ENCODE measurements around the gene POLR1E.

The POLR1E gene

DNA sequence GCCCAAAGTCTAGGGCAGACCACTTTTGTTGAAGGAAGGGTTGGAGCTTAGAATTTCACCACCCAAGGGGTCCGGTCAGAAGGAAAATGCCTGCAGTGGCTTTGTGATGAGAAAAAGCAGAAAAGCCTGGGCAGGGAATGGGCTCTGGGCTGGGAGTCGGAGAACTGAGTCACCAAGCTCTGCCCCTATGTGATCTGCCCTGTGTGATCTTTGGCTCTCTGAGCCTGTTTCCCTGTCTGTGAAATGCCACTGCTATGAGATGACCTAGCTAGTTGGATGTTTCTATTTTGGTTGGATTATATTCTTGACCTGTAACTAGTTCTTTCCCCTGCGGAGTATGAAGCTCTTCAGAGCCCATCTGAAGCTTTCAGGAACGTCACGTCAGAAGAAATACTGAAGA is 9.8 kb downstream of the POLR1E start:
- Histone ChIP-seq H2AFZ (ENCODE audit: low read length) (no peak overlapping the region), H3K79me2 (ENCODE audit: low read length) (peaks cover 9% of the 10 kb centered on the region), H3K27me3 (replicated peaks; ENCODE audit: insufficient read depth, low read length) (no peaks in the 10 kb centered on the region), H3F3A (ENCODE audit: insufficient read depth, low read length) (no peaks in the 10 kb centered on the region), H3K27ac (ENCODE audit: low read length) (no peak overlapping the region), H3K9ac (ENCODE audit: low read length) (no peak overlapping the region), H3K9me3 (replicated peaks; ENCODE audit: insufficient read depth, low read length) (no peaks in the 10 kb centered on the region), H3K36me3 (replicated peaks; ENCODE audit: insufficient read depth, low read length) (peaks cover 15% of the 10 kb centered on the region; the same call in 1 of the 2 replicates), H3K9me2 (replicated peaks; ENCODE audit: insufficient read depth, low read length) (no peaks in the 10 kb centered on the region), H4K20me1 (ENCODE audit: insufficient read depth, low read length) (no peaks in the 10 kb centered on the region), H3K4me3 (ENCODE audit: low read length) (no peak overlapping the region), H3K4me2 (ENCODE audit: low read depth, low read length) (no peak overlapping the region), H3K4me1 (ENCODE audit: low read length) (no peaks in the 10 kb centered on the region)
- TF ChIP-seq EZH2 (optimal IDR thresholded peaks at IDR 0.05; ENCODE audit: low read depth, low read length) (no peak), EZH2phosphoT487 (IDR thresholded peaks at IDR 0.05; ENCODE audit: low read length) (no peak)
- TF ChIP-seq, protein P1, sequence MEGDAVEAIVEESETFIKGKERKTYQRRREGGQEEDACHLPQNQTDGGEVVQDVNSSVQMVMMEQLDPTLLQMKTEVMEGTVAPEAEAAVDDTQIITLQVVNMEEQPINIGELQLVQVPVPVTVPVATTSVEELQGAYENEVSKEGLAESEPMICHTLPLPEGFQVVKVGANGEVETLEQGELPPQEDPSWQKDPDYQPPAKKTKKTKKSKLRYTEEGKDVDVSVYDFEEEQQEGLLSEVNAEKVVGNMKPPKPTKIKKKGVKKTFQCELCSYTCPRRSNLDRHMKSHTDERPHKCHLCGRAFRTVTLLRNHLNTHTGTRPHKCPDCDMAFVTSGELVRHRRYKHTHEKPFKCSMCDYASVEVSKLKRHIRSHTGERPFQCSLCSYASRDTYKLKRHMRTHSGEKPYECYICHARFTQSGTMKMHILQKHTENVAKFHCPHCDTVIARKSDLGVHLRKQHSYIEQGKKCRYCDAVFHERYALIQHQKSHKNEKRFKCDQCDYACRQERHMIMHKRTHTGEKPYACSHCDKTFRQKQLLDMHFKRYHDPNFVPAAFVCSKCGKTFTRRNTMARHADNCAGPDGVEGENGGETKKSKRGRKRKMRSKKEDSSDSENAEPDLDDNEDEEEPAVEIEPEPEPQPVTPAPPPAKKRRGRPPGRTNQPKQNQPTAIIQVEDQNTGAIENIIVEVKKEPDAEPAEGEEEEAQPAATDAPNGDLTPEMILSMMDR (IDR thresholded peaks at IDR 0.05; ENCODE audit: low read length): no peak
- no peak for DNase-seq

DNA sequence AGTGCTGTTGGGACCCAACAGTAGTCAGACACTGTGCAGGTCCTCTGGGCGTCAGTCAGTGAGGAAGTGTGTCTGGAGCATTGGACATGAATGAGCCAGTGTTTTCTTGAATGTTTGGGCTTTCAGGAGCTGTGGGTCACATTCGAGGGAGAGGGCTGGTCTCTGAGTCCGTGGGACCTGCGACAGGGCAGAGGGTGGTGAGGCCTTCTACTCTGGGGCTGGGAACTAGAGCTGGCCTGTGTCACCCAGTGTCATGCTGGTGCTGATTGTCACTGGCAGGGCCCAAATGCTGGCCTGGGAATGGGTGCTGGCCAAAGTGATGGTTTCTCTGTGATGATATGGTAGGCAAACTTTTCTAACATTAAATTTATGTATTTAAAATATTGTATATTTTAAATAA is 10.3 kb downstream of the POLR1E start:
- H3K9me2 ChIP-seq (replicated peaks; ENCODE audit: insufficient read depth, low read length): no peaks in the 10 kb centered on the region
- H3K9me3 ChIP-seq (replicated peaks; ENCODE audit: insufficient read depth, low read length): no peaks in the 10 kb centered on the region
- TF ChIP-seq, protein P1 (IDR thresholded peaks at IDR 0.05; ENCODE audit: low read length): no peak
- no peak for TF ChIP-seq EZH2phosphoT487 (IDR thresholded peaks at IDR 0.05; ENCODE audit: low read length)
- TF ChIP-seq EZH2 (optimal IDR thresholded peaks at IDR 0.05; ENCODE audit: low read depth, low read length): no peak
- DNase-seq: no peak
- no peaks in the 10 kb centered on the region for H3F3A ChIP-seq (ENCODE audit: insufficient read depth, low read length)
- H3K79me2 ChIP-seq (ENCODE audit: low read length): peaks cover 7% of the 10 kb centered on the region
- H4K20me1 ChIP-seq (ENCODE audit: insufficient read depth, low read length): no peaks in the 10 kb centered on the region
- no peak overlapping the region for H2AFZ ChIP-seq (ENCODE audit: low read length)
- no peak overlapping the region for H3K4me3 ChIP-seq (ENCODE audit: low read length)
- H3K4me1 ChIP-seq (ENCODE audit: low read length): no peaks in the 10 kb centered on the region
- no peak overlapping the region for H3K9ac ChIP-seq (ENCODE audit: low read length)
- H3K4me2 ChIP-seq (ENCODE audit: low read depth, low read length): no peak overlapping the region
- H3K36me3 ChIP-seq (replicated peaks; ENCODE audit: insufficient read depth, low read length): peaks cover 15% of the 10 kb centered on the region; the same call in 1 of the 2 replicates
- no peaks in the 10 kb centered on the region for H3K27me3 ChIP-seq (replicated peaks; ENCODE audit: insufficient read depth, low read length)
- H3K27ac ChIP-seq (ENCODE audit: low read length): no peak overlapping the region

DNA sequence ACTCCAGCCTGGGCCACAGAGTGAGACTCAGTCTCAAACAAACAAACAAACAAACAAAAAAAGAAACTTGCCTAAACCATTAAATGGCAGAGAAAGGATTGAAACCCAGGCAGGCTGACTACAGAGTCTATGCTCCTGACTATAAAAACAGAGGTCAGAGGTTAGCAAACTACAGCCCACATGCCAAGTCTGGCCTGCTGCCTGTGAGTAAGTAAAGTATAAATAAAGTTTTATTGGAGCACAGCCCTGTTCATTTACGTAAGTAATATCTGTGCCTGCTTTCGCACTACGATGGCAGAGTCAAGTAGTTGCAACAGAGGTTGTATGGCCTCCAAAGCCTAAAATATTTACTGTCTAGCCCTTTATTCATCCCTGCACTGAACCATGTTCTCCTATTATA is 11.6 kb downstream of the POLR1E start:
- H3K36me3 ChIP-seq (replicated peaks; ENCODE audit: insufficient read depth, low read length): peaks cover 21% of the 10 kb centered on the region
- H3K27me3 ChIP-seq (replicated peaks; ENCODE audit: insufficient read depth, low read length): no peaks in the 10 kb centered on the region
- no peak overlapping the region for H2AFZ ChIP-seq (ENCODE audit: low read length)
- no peaks in the 10 kb centered on the region for H3K9me2 ChIP-seq (replicated peaks; ENCODE audit: insufficient read depth, low read length)
- H3K79me2 ChIP-seq (ENCODE audit: low read length): peaks cover 5% of the 10 kb centered on the region; the same call in 1 of the 2 replicates
- no peak overlapping the region for H3K27ac ChIP-seq (ENCODE audit: low read length)
- H3K4me2 ChIP-seq (ENCODE audit: low read depth, low read length): no peak overlapping the region
- no peaks in the 10 kb centered on the region for H4K20me1 ChIP-seq (ENCODE audit: insufficient read depth, low read length)
- no peak overlapping the region for H3K4me3 ChIP-seq (ENCODE audit: low read length)
- H3K9me3 ChIP-seq (replicated peaks; ENCODE audit: insufficient read depth, low read length): no peaks in the 10 kb centered on the region
- DNase-seq: no peak
- H3F3A ChIP-seq (ENCODE audit: insufficient read depth, low read length): no peaks in the 10 kb centered on the region
- TF ChIP-seq EZH2 (optimal IDR thresholded peaks at IDR 0.05; ENCODE audit: low read depth, low read length): no peak
- TF ChIP-seq, protein P1 (IDR thresholded peaks at IDR 0.05; ENCODE audit: low read length): no peak
- TF ChIP-seq EZH2phosphoT487 (IDR thresholded peaks at IDR 0.05; ENCODE audit: low read length): no peak
- no peak overlapping the region for H3K9ac ChIP-seq (ENCODE audit: low read length)
- no peaks in the 10 kb centered on the region for H3K4me1 ChIP-seq (ENCODE audit: low read length)

All from MM.1S (cell line).